ENCODE data around the gene LSM3.

LSM3 gene

GRCh38 chr3:14244521-14245247 is 66.1 kb downstream of the LSM3 start:
- no peak for DNase-seq

- DNase-seq, result no peak
These were observed 66.6 kb downstream of the LSM3 start for GRCh38 chr3:14245248-14245639.

- no peak for DNase-seq
These were observed 67.2 kb downstream of the LSM3 start for GRCh38 chr3:14245822-14246221.

- DNase-seq, result no peak
These were observed 67.8 kb downstream of the LSM3 start for GRCh38 chr3:14246414-14246813.

GRCh38 chr3:14248477-14248848 is 69.8 kb downstream of the LSM3 start:
- DNase-seq, result no peak

- no peak for DNase-seq
These were observed 70.4 kb downstream of the LSM3 start for GRCh38 chr3:14248849-14249523.

Measured in NCI-H1436 (cell line).